ACHN (cell line): ENCODE data around the gene SPOCD1.

ENCODE experiments used
- DNase-seq: peaks from one replicate; pipeline ENCODE4 v3.0.0-alpha.2; 2015
- in situ Hi-C: cut with HindIII; loops from 2 replicates; pipeline ENCODE4 v1.10.0; 2017; ENCODE audit warnings: low sequenced_read_pairs, low pct_ligation_motif_present, low pct_unique_long_range_greater_than_20kb

SPOCD1 gene

DNA sequence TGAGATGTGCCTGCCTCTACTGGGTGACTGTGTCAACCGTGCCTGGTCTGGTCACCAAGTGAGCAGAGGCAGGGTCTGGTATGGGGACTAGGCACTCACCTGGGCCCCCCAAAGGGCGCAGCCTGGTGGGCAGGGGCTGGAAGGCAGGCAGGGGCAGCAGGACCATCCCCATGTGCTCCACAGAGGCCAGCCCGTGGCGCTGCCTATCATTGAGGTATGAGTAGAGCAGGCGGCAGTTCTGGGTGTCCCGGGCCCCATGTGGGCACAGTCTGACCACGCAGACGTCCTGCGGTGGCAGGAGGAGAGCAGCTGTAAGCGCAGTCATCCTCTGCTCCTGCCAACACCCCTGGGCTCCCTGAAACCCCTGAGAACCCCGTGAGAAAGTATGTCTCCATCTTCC is 23.7 kb downstream of the SPOCD1 start:
- in situ Hi-C loops: no loop called here
- no peak for DNase-seq

DNA sequence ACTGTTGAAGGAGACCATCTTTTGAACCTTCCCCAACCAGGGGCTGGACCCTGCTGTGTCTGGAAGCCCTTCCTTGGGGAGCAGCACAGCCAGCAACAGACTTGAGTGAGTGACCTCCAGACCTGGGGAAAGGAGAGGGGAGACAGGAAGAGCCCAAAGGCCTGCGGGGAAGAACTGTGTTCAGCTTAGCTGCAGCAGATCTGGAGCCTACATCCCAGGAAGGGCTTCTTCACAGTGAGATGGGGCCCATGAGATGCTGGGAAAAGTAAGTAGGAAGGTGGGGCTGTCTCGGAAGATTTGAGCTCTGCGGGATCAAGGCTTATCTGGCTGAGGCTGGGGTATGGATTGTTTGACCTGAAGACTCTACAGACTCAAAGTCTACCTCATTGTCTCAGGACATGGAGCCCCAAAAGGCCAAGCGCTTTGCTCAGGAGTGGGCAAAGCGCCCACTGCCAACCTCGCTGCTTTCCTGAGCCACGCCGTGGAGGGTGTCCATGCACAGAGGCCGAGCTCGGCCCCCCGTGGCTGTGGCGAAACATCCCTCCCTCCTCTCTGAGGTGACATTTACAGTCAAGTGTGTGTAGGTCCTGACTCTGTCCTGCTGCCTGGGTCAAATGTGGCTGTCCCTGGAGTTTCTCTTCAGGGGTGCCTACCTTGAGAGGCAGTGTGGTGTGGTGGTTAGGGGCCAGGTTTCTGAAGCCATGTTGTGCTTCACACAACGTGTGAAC is 24.5 kb downstream of the SPOCD1 start:
- in situ Hi-C loops: no loop called here
- DNase-seq: no peak

DNA sequence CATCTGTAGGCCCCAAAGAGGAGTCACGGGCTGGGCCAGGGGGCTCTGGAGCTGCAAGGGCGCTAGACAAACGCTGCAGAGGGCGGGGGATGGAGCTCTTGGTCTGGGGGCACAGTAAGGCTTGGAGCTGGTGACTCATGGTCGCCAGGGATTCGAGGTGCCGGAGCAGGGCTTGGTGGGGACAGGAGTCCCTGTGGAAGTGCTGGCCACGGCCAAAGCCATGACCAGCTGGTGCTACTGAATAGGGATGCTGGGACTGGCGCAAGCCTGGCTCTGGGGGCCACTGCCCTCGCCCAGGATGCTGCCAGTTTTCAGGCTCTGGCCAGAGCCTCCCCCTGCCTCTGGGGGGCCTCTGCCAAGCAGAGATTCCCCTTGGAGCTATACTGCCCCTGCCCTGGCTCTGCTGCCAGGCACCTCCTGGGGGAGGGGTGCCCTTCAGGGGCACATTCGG is 25.2 kb downstream of the SPOCD1 start:
- DNase-seq: no peak
- in situ Hi-C loops: no loop called here

DNA sequence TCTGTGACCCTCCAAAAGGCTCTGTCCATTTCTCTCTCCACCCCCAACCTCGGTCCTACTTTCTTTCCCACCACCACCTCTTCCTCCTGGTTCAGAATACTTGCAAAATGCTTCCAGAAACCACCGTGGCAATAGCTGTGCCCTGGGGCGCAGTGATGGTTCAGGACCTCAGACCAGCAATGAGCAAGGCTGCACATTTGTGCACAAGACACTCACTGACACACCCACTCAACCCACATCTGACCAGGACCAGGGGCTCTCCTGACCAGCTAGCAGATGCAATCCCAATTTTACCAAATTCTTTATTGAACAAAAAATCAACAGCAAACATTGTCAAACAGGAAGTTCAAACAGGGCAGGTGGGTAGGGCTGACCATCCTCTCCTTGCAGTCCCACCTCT is 25.7 kb downstream of the SPOCD1 start:
- DNase-seq: no peak
- in situ Hi-C loops: no loop called here

DNA sequence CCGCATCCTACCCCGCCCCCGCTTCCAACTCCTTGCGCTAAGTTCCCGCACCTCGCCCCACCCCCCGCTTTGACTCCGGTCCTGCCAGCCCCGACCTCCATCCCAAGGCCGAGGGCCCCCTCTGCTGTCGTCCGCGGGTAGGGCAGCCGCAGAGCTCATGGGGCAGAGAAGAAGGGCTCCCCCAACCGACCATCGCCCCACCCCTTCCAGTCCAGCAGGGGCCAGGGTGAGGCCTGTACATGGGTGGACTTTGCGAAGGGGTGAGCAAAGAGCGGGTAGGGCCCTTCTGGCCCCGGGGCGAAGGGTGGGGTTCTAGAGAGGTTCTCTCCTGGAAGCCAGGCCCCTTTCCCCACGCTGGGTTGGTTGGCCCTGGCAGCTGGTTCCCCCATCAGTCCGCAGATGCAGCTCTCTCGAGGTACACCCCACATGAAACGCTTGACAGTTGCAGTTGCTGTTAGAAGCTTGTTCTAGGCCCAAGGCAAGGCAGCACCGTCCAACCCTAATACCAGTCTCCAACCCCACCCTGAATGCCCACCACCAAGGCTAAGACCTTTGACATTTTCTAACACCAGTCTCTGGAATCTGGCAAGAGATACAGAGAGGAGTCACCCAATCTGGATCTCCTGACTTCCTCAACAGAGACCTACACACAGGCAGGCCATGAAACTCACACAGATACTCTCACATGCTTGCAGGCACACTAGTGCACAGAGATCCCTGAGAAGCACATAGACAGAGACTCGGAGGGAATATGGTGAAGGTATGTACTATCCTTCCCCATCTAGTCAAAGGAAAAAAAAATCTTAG is 26.4 kb downstream of the SPOCD1 start:
- in situ Hi-C loops: no loop called here
- peak; percentile 86 for DNase-seq

DNA sequence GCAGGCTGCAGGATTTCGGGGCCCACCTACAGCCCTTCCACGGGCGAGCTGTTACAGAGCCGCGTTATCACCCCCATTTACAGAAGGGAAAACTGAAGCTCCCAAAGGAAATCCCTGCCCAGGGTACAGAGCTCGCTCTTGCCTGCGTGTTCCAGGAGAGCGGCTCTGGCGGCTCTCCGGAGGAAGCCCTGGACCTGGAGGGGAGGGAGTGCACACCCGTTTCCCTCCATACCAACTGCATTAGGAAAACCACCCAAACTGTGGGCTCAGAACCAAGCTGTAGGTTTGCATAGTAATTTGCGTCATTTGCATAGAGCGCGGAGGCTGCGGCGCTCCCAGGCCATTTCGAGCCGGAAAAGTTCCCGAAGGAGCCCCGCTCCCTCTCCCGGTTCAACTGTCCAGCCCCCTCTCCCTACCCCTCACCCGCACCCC is 27.0 kb downstream of the SPOCD1 start:
- in situ Hi-C loops: no loop called here
- peak; percentile 47 for DNase-seq

DNA sequence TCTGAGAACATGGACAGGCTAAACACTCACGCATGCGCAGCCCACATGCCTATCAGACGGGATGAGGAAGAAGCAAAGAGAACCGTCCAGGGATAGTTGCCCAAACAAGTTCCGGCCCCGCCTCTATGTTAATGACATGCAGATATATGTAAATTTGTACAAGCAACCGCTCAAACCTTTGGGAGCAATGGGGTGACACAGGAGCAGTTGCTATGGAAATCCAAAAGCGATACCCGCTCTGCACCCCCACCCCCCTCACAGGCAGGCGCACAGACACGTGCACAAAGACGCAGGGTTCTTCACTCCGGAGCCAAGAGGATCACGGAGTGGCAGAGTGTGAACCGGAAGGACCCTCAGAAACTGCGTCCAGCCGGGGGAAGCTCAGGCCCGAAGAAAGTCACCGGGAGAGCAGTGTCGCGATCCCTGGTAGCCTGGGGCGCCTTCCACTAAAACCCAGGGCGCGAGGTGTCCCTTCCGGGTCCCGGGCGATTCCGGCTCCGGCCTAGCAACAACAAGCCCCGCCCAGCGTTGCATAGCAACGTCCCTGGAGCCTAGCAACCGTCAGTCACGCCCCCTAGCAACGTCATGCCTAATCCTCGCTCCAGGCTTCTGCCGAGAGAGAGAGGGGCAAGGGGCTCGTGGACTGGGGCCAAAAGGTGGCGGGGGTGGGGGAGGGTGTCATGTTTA is 27.5 kb downstream of the SPOCD1 start:
- DNase-seq: peak; percentile 86
- in situ Hi-C loops: no loop called here

DNA sequence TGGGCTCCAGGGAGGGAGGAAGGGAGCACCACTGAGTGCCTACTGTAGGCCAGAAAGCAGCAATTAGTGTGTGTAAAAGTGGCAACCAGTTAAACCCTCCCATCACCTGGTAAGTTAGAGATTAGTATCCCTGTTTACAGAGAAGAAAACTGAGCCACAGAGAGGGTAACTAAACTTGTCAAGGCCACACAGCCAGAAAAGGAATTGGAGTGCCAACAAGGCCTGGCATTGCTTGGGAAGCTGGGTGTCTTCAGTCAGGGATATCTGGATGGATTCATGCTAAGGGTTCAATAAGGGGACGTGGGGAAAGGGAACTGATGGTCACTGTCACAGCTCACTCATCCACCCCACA is 28.1 kb downstream of the SPOCD1 start:
- in situ Hi-C loops: no loop called here
- DNase-seq: no peak

DNA sequence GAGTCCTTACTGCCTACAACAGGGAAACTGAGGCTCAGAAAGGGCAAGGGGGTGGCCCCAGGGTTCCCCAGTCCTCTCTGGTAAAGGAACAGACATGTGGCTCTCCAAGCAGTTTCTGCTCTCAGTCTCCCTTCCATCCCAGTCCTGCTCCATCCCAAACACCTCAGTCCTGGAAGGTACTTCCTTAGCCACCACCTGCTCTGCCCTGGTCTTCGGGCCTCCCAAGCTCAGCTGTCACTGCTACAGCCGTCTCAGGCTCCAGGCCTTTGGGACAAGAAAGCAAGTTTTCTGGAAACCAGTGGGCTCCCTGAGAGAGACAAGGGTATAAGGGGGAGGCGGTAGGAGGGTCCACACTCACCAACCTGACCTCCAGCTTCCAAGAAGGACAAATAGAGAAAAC is 28.6 kb downstream of the SPOCD1 start:
- DNase-seq: no peak
- in situ Hi-C loops: no loop called here

DNA sequence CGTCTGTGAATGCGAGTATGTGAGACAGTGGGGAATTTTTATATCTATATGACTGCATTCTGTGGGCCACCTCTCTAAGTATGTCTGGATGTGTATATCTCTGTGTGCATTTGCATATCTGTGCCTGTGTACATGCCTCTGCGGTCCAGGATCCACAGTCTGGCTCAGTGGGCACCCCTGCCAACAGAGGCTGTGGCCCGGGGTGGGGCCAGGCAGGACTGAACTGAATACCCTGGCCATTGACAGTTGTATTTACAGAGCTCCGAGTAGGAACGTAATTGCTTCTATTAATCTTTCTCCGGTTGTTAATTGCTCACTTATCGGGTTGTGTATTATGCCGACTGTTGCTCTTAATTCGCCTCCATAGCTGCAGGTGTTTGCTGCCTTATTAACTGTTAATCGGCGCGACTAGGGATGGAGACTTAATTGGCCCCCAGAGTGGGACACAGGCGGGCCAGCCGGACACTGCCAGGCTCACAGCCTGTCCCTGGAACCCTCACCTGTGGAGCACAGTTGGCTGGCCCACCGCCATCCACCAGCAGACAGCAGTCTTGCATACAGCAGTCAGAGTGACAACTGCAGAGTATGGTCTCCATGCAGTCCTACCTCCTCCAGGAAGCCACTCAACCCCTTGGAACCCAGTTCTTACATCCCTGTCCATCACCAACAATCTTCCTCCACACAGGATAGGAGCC is 29.3 kb downstream of the SPOCD1 start:
- in situ Hi-C loops: no loop called here
- DNase-seq: no peak

DNA sequence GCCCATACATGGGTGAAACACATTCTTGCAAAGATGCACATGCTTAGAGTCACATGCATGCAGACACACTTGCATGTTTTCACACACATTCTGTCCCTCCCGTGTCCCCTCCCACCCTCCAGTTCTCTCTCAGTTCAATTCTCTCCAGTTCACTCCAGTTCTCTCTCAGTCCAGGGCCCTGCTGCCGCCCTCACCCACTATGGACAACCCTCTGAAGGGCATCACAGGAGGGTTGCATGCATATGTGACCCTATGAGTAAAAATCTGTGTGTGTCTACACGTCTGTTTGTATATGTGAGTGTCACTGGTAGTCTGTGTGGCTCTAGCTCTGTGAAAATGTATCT is 29.9 kb downstream of the SPOCD1 start:
- DNase-seq: no peak
- in situ Hi-C loops: no loop called here

DNA sequence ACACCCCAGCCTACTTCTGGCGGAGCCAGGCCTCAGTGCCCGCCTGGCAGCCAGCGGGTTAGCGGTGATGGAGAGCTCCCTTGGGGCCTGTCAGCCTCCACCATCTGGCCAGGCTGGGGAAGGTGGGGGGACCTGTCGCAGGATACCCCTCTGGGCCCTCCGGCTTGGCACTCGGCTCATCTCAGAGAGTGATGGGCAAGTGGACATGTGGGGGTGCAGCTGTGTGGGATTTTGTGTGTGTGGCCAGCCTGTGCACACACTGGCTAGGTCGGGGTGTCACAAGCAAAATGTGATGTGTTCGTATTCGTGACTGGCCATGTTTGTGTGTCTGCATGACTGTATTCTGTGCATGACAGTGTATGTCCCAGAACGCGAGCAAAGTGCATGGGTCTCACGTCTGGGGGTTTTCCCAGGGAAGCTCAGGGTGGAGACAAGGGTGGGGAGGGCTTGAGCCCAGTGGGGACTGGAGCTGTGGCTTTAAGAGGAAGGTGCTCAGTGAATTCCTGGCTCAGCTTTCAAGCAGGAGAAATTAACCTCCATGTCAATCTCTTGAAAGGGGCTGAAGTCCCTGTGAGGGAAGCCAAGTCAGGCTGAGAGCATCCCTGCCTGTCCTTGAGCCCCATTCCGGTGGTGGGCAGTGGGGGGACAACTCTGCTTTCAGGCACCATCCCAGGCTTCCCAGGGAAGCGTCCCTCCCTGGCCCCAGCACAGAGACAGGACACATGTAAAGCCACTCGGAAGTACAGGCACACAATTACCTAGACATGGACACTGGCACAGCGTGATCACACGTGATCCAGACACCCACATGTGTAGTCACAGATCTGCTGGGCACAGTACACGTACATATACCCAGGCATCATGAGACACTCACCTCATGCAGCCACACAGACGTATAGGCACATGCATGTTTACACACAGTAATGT is 30.5 kb downstream of the SPOCD1 start:
- in situ Hi-C loops: no loop called here
- DNase-seq: no peak

DNA sequence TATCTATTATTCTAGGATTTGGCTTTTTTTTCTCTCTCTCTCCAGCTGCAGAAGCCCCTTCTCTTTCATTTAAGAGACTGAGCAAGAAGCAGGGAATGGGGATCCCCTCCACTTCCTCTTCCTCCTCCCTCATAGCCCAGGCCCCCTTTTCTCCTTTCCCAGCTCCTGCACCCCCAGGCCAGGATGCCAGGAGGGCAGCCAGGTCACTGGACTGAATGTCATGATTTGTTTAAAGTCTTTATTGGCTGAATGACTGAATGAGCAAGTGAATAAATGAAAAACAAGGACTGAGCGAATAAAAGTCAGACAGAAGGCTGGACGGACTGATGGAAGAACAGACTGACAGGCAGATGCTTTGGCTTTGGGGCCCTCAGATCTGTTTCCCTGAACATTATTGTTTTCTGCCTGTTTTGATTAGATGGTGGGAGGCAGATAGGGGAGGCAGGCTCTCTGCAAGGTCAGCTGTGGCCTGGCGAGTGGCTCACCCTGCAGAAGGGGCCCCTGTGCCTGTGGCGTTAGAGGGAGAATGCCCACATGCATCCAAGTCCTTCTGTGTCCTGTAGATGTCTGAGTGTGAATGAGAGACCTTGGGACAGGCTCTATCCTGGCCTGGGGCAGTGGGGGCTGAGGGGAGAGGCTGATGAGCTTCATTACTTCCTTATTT is 31.3 kb downstream of the SPOCD1 start:
- DNase-seq: no peak
- in situ Hi-C loops: no loop called here

DNA sequence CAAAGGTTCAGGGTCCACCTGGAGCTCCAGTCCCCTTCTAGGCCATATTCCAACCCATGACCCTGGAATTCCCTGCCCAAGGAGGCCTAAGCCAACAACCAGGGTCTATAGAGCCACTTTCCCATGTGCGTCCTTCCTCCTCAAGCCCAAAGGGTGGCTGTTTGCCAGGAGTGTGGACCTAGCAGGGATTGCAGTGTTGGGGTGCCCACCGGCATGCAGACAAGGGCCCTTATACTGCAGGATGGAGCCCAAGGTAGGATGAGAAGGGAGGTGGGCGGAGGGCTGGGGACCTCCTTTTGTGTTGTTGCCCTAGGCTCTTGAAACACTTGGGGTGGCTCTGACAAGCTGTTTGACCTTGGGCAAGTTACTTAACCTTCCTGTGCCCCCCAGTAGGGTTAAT is 32.0 kb downstream of the SPOCD1 start:
- no peak for DNase-seq
- in situ Hi-C loops: no loop called here

DNA sequence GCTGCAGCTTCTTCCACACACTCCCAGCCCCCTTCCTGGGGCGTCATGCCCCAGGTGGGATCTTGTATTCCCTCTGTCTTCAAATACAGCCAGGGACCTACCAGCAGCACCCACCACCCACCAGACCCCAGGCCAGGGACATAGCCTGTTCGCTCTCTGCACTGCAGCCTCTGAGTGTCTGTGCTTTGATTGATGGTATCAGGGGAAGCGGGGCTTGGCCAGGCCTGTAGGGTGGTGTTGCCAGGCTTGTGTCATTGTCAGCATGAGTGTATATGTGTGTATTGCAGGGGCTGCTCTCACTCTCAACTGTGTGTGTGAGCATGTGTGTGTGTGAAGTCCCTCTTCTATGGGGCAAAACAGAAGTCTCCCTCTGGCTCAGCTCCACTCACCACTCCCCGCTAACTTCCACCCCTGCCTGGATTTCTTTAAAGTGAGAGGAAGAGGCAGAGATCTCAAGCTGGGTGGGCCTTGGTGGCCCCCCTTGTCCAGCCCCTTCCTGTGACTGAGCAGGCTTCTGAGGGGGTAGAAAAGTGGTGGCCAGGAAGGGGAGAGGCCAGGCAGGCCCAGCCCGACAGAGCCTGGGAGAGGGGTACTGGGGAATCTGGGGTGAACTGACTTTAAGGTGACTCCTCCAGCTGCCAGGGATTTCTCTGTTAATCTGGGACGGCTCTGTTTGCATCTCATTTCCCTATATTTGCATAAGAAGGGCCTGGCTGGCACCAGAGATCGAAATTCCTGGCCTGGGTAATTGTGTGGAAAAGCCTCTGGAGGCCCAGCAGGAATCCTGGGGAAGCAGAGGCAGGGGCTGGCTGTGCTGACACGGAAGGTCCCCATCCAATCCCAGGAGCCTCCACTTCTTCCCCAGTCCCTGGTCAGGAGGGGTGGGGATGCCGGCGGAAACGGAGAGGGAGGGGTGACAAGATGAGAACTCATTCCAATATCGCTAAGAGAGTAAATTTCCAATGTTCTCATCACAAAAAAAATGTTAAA is 33.1 kb downstream of the SPOCD1 start:
- no peak for DNase-seq
- in situ Hi-C loops: no loop called here

DNA sequence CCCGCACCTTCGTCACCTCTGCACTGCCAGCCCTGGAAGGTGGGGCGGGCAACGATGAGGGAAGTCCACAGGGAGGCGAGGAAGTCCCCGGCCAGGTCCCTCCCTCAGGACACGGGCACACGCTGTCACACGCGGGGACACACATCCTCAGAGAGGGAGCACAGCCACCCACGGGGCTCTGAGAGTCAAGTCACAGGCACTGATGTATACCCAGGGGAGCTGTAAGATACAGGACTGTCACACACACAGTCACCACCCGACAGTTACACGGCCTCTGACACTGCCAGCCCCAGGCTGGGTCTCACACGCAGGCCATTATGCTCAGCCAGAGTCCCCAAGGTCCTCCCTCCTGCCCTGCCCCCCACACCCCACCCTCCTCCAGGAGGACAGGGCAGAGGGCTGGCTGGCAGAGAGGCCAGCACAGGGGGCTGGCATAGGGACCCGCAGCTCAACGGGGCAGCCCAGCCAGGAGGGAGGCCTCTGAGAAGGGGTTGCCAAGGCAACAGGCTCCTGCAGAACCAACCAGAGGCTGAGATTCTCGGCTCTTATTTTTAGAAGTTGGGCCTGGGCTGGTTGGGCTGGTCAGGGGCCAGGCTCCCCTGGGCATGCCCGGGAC is 34.0 kb downstream of the SPOCD1 start:
- DNase-seq: no peak
- in situ Hi-C loops: no loop called here
